ENCODE data around the gene CHST12. TPM values are rescaled to one million over a fixed set of nuclear protein-coding genes. Genes with fewer than 3 reads are reported as not detected.

Gene CHST12
- total RNA-seq, 1 experiment from 2014 or later = 19.3 TPM

- Histone ChIP-seq H2BK15ac (ENCODE audit: low read depth, low read length) (no peak overlapping the region; the same call in 1 of the 2 replicates), H2BK20ac (ENCODE audit: low read depth, low read length, poor library complexity, severe bottlenecking) (no peak overlapping the region), H2AK5ac (ENCODE audit: insufficient read length, low read length) (no peak overlapping the region), H3K56ac (ENCODE audit: insufficient read length, low read depth, low read length) (no peak overlapping the region), H4K20me1 (ENCODE audit: control insufficient read depth, insufficient read depth, insufficient read length) (no peaks in the 10 kb centered on the region), H4K91ac (ENCODE audit: insufficient read length, low read depth, low read length) (no peak overlapping the region), H2BK120ac (ENCODE audit: low read depth, low read length, poor library complexity, severe bottlenecking) (no peak overlapping the region), H3K23me2 (ENCODE audit: insufficient read length, low read depth, low read length, poor library complexity, severe bottlenecking) (peaks cover 11% of the 10 kb centered on the region), H3K9me3 (ENCODE audit: control insufficient read depth, low read depth, low read length) (no peaks in the 10 kb centered on the region), H3K4ac (ENCODE audit: low read depth, low read length) (no peak overlapping the region), H2BK5ac (ENCODE audit: insufficient read length, low read length) (no peak overlapping the region), H3K4me2 (ENCODE audit: insufficient read depth, insufficient read length, low read length) (peak overlapping the region; percentile 75), H3K4me1 (ENCODE audit: insufficient read depth, low read length) (no peaks in the 10 kb centered on the region), H3K79me2 (ENCODE audit: insufficient read depth, low read length) (peaks cover 2% of the 10 kb centered on the region; the same call in 1 of the 2 replicates), H3K27ac (ENCODE audit: insufficient read length, low read depth, low read length) (no peak overlapping the region), H3K9ac (ENCODE audit: extremely low read depth, insufficient read length, low read length) (no peak overlapping the region), H3K14ac (ENCODE audit: insufficient read depth, low read length) (no peak overlapping the region), H2BK12ac (ENCODE audit: insufficient read length, low read depth, low read length) (no peak overlapping the region), H2AFZ (ENCODE audit: low read length) (no peak overlapping the region), H3K27me3 (ENCODE audit: insufficient read depth, low read length) (no peaks in the 10 kb centered on the region), H3T11ph (ENCODE audit: low read length) (no peak overlapping the region), H3K23ac (ENCODE audit: insufficient read length, low read depth, low read length) (no peak overlapping the region), H3K18ac (ENCODE audit: insufficient read length, low read depth, low read length) (no peak overlapping the region), H4K5ac (ENCODE audit: insufficient read length, low read depth, low read length) (no peak overlapping the region), H3K79me1 (ENCODE audit: insufficient read depth, low read depth, low read length, poor library complexity, severe bottlenecking) (peaks cover 3% of the 10 kb centered on the region), H4K8ac (replicated peaks; ENCODE audit: insufficient read length, low read depth, low read length) (no peak overlapping the region)
- H3K4me3 Mint-ChIP-seq = peak overlapping the region; percentile 74 to 83
- peaks cover 36 to 40% of the 10 kb centered on the region in 2 experiments for H3K4me1 Mint-ChIP-seq
- H3K36me3 Mint-ChIP-seq (ENCODE audit: insufficient read depth in 1 of 3, low read depth in 3 of 3) = no peaks in the 10 kb centered on the region; a peak in 3 of 7 replicates
- H3K27ac Mint-ChIP-seq = no peak overlapping the region
- H3K27me3 Mint-ChIP-seq (ENCODE audit: low read depth) = peaks cover 1% of the 10 kb centered on the region; the same call in 1 of the 2 replicates
- no CpG with 5 or more reads among the region's 71 CpGs for WGBS (ENCODE audit: extremely low coverage, insufficient read length, low lambda C conversion rate)
- DNase-seq = no peak
- H3K9me3 Mint-ChIP-seq = no peaks in the 10 kb centered on the region; a peak in 1 of 5 replicates
- peak; percentile 46 for TF ChIP-seq CTCF (conservative IDR thresholded peaks at IDR 0.05)
Measured at GRCh38 chr7:2403718-2404648, 572 bp downstream of the CHST12 start.

All from H9 (cell line).